Measurements from ENCODE around the gene AOC3.
"Not testable (repeated sequence)": the region's sequence is repeated elsewhere in the genome, so short reads cannot be mapped to it uniquely, and the experiment has no call there.

The AOC3 gene

DNA sequence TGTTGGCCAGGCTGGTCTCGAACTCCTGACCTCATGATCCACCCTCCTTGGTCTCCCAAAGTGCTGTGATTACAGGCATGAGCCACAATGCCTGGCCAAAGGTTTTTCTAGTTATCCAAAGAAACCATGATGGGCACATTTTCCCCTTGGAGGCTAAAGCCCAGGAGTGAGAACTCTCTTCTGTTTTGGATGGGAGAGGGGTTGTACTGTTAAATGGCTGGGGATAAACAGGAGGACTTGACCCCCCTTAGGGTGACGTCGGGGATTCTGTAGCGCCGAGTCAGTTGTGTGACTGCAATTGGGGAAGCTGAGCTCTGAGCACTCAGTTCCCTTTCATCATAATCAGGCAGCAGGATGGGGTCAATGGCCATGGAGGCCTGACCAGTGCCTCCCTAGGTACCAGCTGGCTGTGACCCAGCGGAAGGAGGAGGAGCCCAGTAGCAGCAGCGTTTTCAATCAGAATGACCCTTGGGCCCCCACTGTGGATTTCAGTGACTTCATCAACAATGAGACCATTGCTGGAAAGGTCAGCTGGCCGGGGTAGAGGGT is 4.1 kb downstream of the AOC3 start:
- TF ChIP-seq CTCF (IDR thresholded peaks at IDR 0.05; ENCODE audit: low read length, missing control alignments): no peak
- DNase-seq (ENCODE audit: low read depth): no peak
- no peak overlapping the region for H3K4me3 ChIP-seq (replicated peaks; ENCODE audit: low read depth, low read length)

GRCh38 chr17:42856093-42856492 is 5.1 kb downstream of the AOC3 start:
- not testable (repeated sequence) for DNase-seq (ENCODE audit: low read depth); H3K4me3 ChIP-seq (replicated peaks; ENCODE audit: low read depth, low read length)

GRCh38 chr17:42856516-42856915 is 5.5 kb downstream of the AOC3 start:
- H3K4me3 ChIP-seq (replicated peaks; ENCODE audit: low read depth, low read length); DNase-seq (ENCODE audit: low read depth): not testable (repeated sequence)

DNA sequence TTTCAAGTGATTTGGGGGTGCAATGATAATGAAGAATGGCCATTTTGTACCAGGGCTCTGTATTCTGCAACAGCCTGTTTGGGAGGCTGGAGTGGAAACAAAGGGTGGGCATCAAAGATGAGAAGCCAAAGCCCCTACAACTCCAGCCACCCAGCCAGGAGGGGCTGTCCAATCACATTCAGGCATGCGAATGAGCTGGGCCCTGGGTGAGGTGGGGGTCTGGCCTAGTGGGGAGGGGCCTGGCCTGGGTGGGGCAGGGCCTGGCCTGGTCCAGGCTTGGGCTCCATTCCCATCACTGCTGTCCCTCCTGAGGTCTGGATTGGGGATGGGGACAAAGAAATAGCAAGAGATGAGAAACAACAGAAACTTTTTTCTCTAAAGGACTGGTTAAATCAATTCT is 6.4 kb downstream of the AOC3 start:
- no peak for DNase-seq (ENCODE audit: low read depth)
- no peak for TF ChIP-seq CTCF (IDR thresholded peaks at IDR 0.05; ENCODE audit: low read length, missing control alignments)
- no peak overlapping the region for H3K4me3 ChIP-seq (replicated peaks; ENCODE audit: low read depth, low read length)

DNA sequence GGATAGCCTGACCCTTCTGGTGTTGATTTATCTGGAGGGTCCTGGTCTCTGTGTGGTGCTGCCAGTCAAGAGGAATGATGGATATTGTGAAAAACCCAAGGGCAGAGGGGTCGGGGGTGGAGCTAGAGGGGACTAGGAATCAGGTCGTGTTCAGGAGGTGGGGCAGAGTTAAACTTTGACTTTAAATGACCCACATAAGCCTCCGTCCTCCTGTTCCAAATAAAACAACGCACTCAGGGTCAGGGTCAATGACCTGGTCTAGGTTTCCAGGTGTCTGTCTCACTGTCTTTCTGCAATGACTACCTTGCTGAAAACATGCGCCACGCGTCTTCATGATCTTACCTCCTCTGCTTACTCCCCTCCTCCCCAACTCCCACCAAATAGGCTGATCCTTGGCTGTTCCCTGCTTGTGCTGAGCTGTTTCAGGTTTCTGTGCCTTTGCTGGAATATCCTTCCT is 14.7 kb downstream of the AOC3 start:
- H3K4me3 ChIP-seq (replicated peaks; ENCODE audit: low read depth, low read length): no peak overlapping the region
- TF ChIP-seq CTCF (IDR thresholded peaks at IDR 0.05; ENCODE audit: low read length, missing control alignments): no peak
- DNase-seq (ENCODE audit: low read depth): no peak

DNA sequence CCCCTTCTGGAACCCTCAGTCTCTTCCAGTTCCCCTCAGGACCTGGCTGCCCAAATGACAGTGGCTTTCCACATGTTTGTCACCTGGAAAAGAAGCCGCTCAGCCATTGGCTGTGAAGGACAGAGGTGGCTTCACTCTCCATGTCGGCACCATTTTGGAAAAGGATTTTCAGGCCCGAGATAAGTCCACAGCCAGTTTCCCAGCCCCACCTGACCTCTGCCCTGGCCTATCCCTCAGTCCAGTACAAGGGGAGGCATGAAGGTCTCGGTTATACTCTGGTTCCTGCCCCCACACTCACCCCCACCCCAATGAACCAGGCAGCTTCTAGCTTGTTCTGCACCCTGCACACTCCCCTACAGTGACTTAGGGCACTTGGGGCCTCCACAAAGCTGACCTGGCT is 15.2 kb downstream of the AOC3 start:
- no peak overlapping the region for H3K4me3 ChIP-seq (replicated peaks; ENCODE audit: low read depth, low read length)
- no peak for TF ChIP-seq CTCF (IDR thresholded peaks at IDR 0.05; ENCODE audit: low read length, missing control alignments)
- DNase-seq (ENCODE audit: low read depth): no peak

DNA sequence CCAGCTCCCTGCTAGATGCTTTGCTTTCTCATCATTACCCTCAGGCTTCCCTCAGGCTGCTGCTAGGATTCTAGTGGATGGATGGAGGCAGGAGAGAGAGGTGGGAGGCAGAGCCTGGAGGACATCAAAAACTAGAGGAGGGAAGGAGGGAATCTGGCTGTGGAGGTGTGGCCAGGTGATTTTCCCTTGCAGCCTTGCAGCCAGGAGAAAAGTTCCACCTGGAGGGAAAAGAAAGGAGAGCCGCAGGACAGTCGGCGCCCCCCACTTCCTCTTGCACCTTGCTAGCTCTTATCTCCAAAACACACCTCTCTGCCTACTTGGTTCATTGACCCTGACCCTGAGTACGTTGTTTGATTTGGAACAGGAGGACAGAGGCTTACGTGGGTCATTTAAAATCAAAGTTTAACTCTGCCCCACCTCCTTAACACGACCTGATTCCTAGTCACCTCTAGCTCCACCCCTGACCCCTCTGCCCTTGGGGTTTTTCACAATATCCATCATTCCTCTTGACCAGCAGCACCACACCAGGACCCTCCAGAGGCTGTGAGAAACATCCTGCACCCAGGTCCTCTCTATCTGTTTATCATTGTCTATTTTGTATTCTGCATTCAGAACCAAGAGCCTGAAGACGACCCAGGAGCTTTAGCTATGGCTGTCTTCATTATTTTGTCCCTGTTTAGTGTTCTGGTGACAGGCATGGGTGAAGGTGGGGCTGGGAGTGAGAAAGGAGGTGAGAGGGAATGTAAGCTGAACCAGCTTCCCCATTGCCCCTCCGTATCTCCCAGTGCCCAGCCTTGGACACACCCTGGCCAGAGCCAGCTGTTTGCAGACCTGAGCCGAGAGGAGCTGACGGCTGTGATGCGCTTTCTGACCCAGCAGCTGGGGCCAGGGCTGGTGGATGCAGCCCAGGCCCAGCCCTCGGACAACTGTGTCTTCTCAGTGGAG is 15.9 kb downstream of the AOC3 start:
- TF ChIP-seq CTCF (IDR thresholded peaks at IDR 0.05; ENCODE audit: low read length, missing control alignments): no peak

DNA sequence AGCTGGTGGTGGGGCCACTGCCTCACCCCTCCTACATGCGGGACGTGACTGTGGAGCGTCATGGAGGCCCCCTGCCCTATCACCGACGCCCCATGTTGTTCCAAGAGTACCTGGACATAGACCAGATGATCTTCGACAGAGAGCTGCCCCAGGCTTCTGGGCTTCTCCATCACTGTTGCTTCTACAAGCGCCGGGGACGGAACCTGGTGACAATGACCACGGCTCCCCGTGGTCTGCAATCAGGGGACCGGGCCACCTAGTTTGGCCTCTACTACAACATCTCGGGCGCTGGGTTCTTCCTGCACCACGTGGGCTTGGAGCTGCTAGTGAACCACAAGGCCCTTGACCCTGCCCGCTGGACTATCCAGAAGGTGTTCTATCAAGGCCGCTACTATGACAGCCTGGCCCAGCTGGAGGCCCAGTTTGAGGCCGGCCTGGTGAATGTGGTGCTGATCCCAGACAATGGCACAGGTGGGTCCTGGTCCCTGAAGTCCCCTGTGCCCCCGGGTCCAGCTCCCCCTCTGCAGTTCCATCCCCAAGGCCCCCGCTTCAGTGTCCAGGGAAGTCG is 16.8 kb downstream of the AOC3 start:
- not testable (repeated sequence) for DNase-seq (ENCODE audit: low read depth); H3K4me3 ChIP-seq (replicated peaks; ENCODE audit: low read depth, low read length)

More for the DNA sequence above, 15.9 kb downstream of the AOC3 start:
- no peak for DNase-seq (ENCODE audit: low read depth)
- H3K4me3 ChIP-seq (replicated peaks; ENCODE audit: low read depth, low read length): no peak overlapping the region

Data from fibroblast of pulmonary artery (primary cell).